H1 (cell line): ENCODE measurements around the gene LY6G5C. TPM values are rescaled to one million over a fixed set of nuclear protein-coding genes. Genes with fewer than 3 reads are reported as not detected.

ENCODE experiments used
- BACH1 ChIP-seq: IDR thresholded peaks from 2 replicates; pipeline ENCODE4 v1.6.1; 2012; ENCODE audit warnings: low read length, improper control_type of control experiment
- BRCA1 ChIP-seq: IDR thresholded peaks from 2 replicates; pipeline ENCODE4 v1.6.1; 2012; ENCODE audit warnings: low read depth, low read length, improper control_type of control experiment
- CHD7 ChIP-seq: fragments of 300-600 bp; sonication (generic); IDR thresholded peaks from 2 replicates; pipeline ENCODE4 v1.7.1; 2012; ENCODE audit warnings: low read length, moderate library complexity, mild to moderate bottlenecking, inconsistent platforms; ENCODE audit not compliant: insufficient replicate concordance
- E2F6 ChIP-seq: IDR thresholded peaks from 2 replicates; pipeline ENCODE4 v1.6.1; 2012; ENCODE audit warnings: inconsistent platforms
- KDM1A ChIP-seq: fragments of 200-600, 300-600 bp; sonication (generic); IDR thresholded peaks from 2 replicates; pipeline ENCODE4 v1.7.1; 2016; ENCODE audit warnings: mild to moderate bottlenecking, low read length, borderline replicate concordance
- MAFK ChIP-seq: IDR thresholded peaks from 2 replicates; pipeline ENCODE4 v1.6.1; 2012; ENCODE audit warnings: low read depth, mild to moderate bottlenecking, improper control_type of control experiment, low read length
- RBBP5 ChIP-seq: IDR thresholded peaks from 2 replicates; pipeline ENCODE4 v1.7.1; 2012; ENCODE audit warnings: low read depth, mild to moderate bottlenecking, inconsistent platforms, low read length, moderate library complexity, borderline replicate concordance
- TAF7 ChIP-seq: optimal IDR thresholded peaks from 2 replicates; pipeline ENCODE3; 2011; ENCODE audit warnings: low read depth, mild to moderate bottlenecking, inconsistent platforms, low read length, moderate library complexity, borderline replicate concordance
- TCF12 ChIP-seq: IDR thresholded peaks from 2 replicates; pipeline ENCODE4 v1.6.1; 2011; ENCODE audit warnings: low read depth, mild to moderate bottlenecking, low read length
- polyA plus RNA-seq, 7 experiments: library from polyadenylated mRNA; depleted of rRNA in 3 of 7; stranded (reverse) in 5 of 7; unstranded in 2 of 7; fragments of >200 nt in 5 of 7; fragments of 200-250 nt in 2 of 7; gene quantifications; 1 replicate in 5 of 7; 2 replicates in 1 of 7; 4 replicates in 1 of 7; pipeline versions ENCODE4 v1.2.1 to v1.2.3, GENCODE V29; 2011 to 2013; ENCODE audit warnings: missing spikeins in 2 of 7, mixed read lengths in 2 of 7
- total RNA-seq: library from RNA; stranded (reverse); fragmentation: NEBNext Ultra II Directional; extraction: Animal tissue kit (Norgen Biotek cat#: 25700); gene quantifications from 2 replicates; pipeline ENCODE4 v1.2.1, GENCODE V29; 2021

Gene LY6G5C
- total and polyA plus RNA-seq, 2 of the 8 experiments (the other 6 are each of a cell fraction or from before 2014, with no cell fraction given) = 1.1 to 1.8 TPM

DNA sequence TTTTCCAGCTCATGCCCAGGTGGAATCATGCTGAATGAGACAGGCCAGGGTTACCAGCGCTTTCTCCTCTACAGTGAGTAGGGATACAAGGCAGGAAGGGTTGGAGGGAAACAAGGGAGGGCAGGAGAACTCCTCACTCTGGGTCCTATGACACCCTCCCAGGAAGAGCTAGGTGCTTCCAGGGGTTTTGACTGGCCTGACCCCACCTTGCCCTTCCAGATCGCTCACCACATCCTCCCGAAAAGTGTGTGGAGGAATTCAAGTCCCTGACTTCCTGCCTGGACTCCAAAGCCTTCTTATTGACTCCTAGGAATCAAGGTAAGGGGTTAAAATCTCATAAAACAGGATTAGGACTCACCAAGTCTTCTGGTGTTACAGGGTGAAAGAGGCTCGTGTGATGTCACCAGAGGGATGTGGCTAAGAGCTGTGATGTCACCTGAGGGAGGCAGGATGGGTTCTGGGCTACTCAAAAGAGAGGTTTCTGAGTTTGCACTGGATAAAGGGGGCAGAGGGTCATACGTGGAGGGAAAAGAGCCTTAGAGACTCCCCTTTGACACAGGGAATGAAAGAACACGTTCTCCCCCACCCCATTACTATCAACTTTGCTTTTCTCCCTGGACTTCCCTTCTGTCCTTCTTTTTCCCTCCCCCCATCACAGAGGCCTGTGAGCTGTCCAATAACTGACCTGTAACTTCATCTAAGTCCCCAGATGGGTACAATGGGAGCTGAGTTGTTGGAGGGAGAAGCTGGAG is 23.3 kb downstream of the LY6G5C start (continued):
- TF ChIP-seq CHD7 = no peak
- no peak for TF ChIP-seq RBBP5
- TF ChIP-seq BACH1 = no peak
- no peak for TF ChIP-seq KDM1A
- TF ChIP-seq TCF12 = no peak
- no peak for TF ChIP-seq TAF7
- no peak for TF ChIP-seq BRCA1
- TF ChIP-seq MAFK = no peak
- TF ChIP-seq E2F6 = no peak
